Esophagus muscularis mucosa (tissue), 3 donors: Measurements from ENCODE around the gene SLC17A8.

Source experiments
- POLR2A ChIP-seq: fragments of 450-650 bp; IDR thresholded peaks from one replicate; pipeline ENCODE4 v1.6.1; 2017; ENCODE audit warnings: antibody characterized with exemption, moderate library complexity, mild to moderate bottlenecking, low read depth
- TF ChIP-seq, protein P1 (sequence below), 3 experiments: fragments of 200-600 bp in 2 of 3; fragments of 450-650 bp in 1 of 3; sonication (generic) in 2 of 3; IDR thresholded peaks; one replicate each; pipeline ENCODE4 v1.5.1; 2017 to 2019; ENCODE audit warnings: antibody characterized with exemption in 3 of 3, mild to moderate bottlenecking in 2 of 3, moderate library complexity in 1 of 3

- TF ChIP-seq, protein P1, sequence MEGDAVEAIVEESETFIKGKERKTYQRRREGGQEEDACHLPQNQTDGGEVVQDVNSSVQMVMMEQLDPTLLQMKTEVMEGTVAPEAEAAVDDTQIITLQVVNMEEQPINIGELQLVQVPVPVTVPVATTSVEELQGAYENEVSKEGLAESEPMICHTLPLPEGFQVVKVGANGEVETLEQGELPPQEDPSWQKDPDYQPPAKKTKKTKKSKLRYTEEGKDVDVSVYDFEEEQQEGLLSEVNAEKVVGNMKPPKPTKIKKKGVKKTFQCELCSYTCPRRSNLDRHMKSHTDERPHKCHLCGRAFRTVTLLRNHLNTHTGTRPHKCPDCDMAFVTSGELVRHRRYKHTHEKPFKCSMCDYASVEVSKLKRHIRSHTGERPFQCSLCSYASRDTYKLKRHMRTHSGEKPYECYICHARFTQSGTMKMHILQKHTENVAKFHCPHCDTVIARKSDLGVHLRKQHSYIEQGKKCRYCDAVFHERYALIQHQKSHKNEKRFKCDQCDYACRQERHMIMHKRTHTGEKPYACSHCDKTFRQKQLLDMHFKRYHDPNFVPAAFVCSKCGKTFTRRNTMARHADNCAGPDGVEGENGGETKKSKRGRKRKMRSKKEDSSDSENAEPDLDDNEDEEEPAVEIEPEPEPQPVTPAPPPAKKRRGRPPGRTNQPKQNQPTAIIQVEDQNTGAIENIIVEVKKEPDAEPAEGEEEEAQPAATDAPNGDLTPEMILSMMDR (IDR thresholded peaks at IDR 0.05) = no peak
- TF ChIP-seq POLR2A = no peak
These were observed 31.5 kb downstream of the SLC17A8 start for GRCh38 chr12:100388382-100388781.
